K562 (cell line): ENCODE measurements around the gene DEDD. TPM values are rescaled to one million over a fixed set of nuclear protein-coding genes. Genes with fewer than 3 reads are reported as not detected.

Experiments used
- ARID3B ChIP-seq: fragments of 250-450 bp; sonication (Bioruptor Pico); IDR thresholded peaks from 2 replicates; pipeline ENCODE4 v1.4.0; 2020; ENCODE audit warnings: borderline replicate concordance
- ATF1 ChIP-seq, 2 experiments: fragments of 450-650 bp in 1 of 2; IDR thresholded peaks; 2 replicates each; pipeline ENCODE4 v1.6.1; 2016; ENCODE audit warnings: missing compliant biosample characterization in 1 of 2, missing genetic modification characterization in 1 of 2
- CEBPG ChIP-seq, 3 experiments: fragments of 200-800 bp in 1 of 3; sonication (Bioruptor generic) in 1 of 3; sonication (generic) in 1 of 3; formaldehyde crosslinking in 1 of 3; IDR thresholded peaks in 2 of 3; conservative IDR thresholded peaks in 1 of 3; 2 replicates each; pipeline versions ENCODE4 v1.6.1 to v1.8.0; 2016 to 2022; ENCODE audit warnings: missing compliant biosample characterization in 2 of 3, missing genetic modification characterization in 2 of 3, mild to moderate bottlenecking in 1 of 3, missing genetic modification reagents in 1 of 3
- EHMT2 ChIP-seq: fragments of 450-650 bp; IDR thresholded peaks from 2 replicates; pipeline ENCODE4 v1.6.1; 2018; ENCODE audit warnings: antibody characterized with exemption
- EWSR1 ChIP-seq: fragments of 450-650 bp; IDR thresholded peaks from 2 replicates; pipeline ENCODE4 v1.6.1; 2018; ENCODE audit warnings: borderline replicate concordance, mild to moderate bottlenecking, low read depth, moderate library complexity; ENCODE audit not compliant: partially characterized antibody
- FOXA1 ChIP-seq: fragments of 450-650 bp; IDR thresholded peaks from 2 replicates; pipeline ENCODE4 v1.6.1; 2016; ENCODE audit warnings: mild to moderate bottlenecking, borderline replicate concordance
- HMBOX1 ChIP-seq: sonication (generic); IDR thresholded peaks from 2 replicates; pipeline ENCODE4 v1.6.1; 2016
- ID3 ChIP-seq, 2 experiments: fragments of 250-450 bp in 1 of 2; fragments of 450-650 bp in 1 of 2; sonication (Bioruptor Pico) in 1 of 2; IDR thresholded peaks; 2 replicates each; pipeline versions ENCODE4 v1.6.1 to v1.8.0; 2016 to 2021; ENCODE audit warnings: mild to moderate bottlenecking in 2 of 2, moderate library complexity in 2 of 2, missing compliant biosample characterization in 1 of 2, missing genetic modification characterization in 1 of 2
- LCOR ChIP-seq: sonication (generic); formaldehyde crosslinking; IDR thresholded peaks from 2 replicates; pipeline ENCODE4 v1.8.0; 2022; ENCODE audit warnings: mild to moderate bottlenecking, missing genetic modification reagents
- NCOR1 ChIP-seq: fragments of 450-650 bp; IDR thresholded peaks from 2 replicates; pipeline ENCODE4 v1.6.1; 2016; ENCODE audit warnings: mild to moderate bottlenecking, moderate library complexity
- NR1H2 ChIP-seq: sonication (generic); formaldehyde crosslinking; IDR thresholded peaks from 2 replicates; pipeline ENCODE4 v1.4.0; 2020; ENCODE audit warnings: mild to moderate bottlenecking, missing genetic modification reagents
- NRF1 ChIP-seq, 2 experiments: fragments of 450-650 bp; IDR thresholded peaks in 1 of 2; conservative IDR thresholded peaks in 1 of 2; 2 replicates each; pipeline ENCODE4 v1.6.1; 2014; ENCODE audit warnings: mild to moderate bottlenecking in 2 of 2
- PPARD ChIP-seq: fragments of 250-450 bp; sonication (Bioruptor Pico); IDR thresholded peaks from 2 replicates; pipeline ENCODE4 v1.8.0; 2022; ENCODE audit warnings: inconsistent platforms, mild to moderate bottlenecking, moderate library complexity
- SUPT5H ChIP-seq: fragments of 450-650 bp; IDR thresholded peaks from 2 replicates; pipeline ENCODE4 v1.6.1; 2016
- THAP12 ChIP-seq: fragments of 250-450 bp; sonication (Bioruptor Pico); IDR thresholded peaks from 2 replicates; pipeline ENCODE4 v1.9.0; 2021; ENCODE audit warnings: mild to moderate bottlenecking, inconsistent platforms
- TRIM28 ChIP-seq: fragments of 450-650 bp; IDR thresholded peaks from 2 replicates; pipeline ENCODE4 v1.6.1; 2017
- ZFX ChIP-seq: sonication (generic); formaldehyde crosslinking; IDR thresholded peaks from 2 replicates; pipeline ENCODE4 v1.8.0; 2022; ENCODE audit warnings: mild to moderate bottlenecking, missing genetic modification reagents, moderate library complexity
- ZNF232 ChIP-seq: sonication (generic); formaldehyde crosslinking; IDR thresholded peaks from 2 replicates; pipeline ENCODE4 v1.8.0; 2022; ENCODE audit warnings: mild to moderate bottlenecking, missing genetic modification reagents
- ZNF24 ChIP-seq: fragments of 450-650 bp; IDR thresholded peaks from 2 replicates; pipeline ENCODE4 v1.6.1; 2016
- ZNF280B ChIP-seq: fragments of 250-450 bp; sonication (Bioruptor Pico); IDR thresholded peaks from 2 replicates; pipeline ENCODE4 v1.5.1; 2021; ENCODE audit warnings: mild to moderate bottlenecking
- ZNF41 ChIP-seq: fragments of 250-450 bp; sonication (Bioruptor Pico); conservative IDR thresholded peaks from 2 replicates; pipeline ENCODE4 v1.4.0; 2020; ENCODE audit warnings: mild to moderate bottlenecking
- polyA plus RNA-seq, 8 experiments: library from polyadenylated mRNA; depleted of rRNA in 4 of 8; stranded (reverse) in 5 of 8; unstranded in 3 of 8; fragments of >200 nt; fragmentation: Nextera tagmentation in 2 of 8; fragmentation: Illumina TruSeq in 1 of 8; extraction: Ambion mirVana in 2 of 8; extraction: Trizol in 1 of 8; gene quantifications; 2 replicates each; pipeline versions ENCODE4 v1.2.1 to v1.2.3, GENCODE V29; 2011 to 2014; ENCODE audit warnings: inconsistent platforms in 1 of 8, missing spikeins in 1 of 8
- total RNA-seq, 7 experiments: library from RNA; depleted of rRNA in 6 of 7; stranded (reverse); fragments of >200 nt in 6 of 7; fragmentation: Illumina TruSeq in 2 of 7; extraction: Trizol in 2 of 7; gene quantifications; 2 replicates each; pipeline versions ENCODE4 v1.2.1 to v1.2.3, GENCODE V29; 2011 to 2021; ENCODE audit warnings: low replicate concordance in 1 of 7

Gene DEDD
- total and polyA plus RNA-seq, 9 of the 15 experiments (the other 6 are each of a cell fraction or from before 2014, with no cell fraction given): 11.6 to 41.0 (median 16.8) TPM

- TF ChIP-seq CEBPG (CRISPR knock-in tag; IDR thresholded peaks at IDR 0.05) (no peak), CEBPG (tag; conservative IDR thresholded peaks at IDR 0.05 in 1 of 2, IDR thresholded peaks at IDR 0.05 in 1 of 2) (peak in 1 of 2 experiments; percentile 22; a peak in 1 of 4 replicates), FOXA1 (no peak), EWSR1 (no peak), EHMT2 (no peak), NR1H2 (CRISPR knock-in tag) (no peak), ZNF280B (CRISPR knock-in tag) (no peak), PPARD (CRISPR knock-in tag) (no peak), SUPT5H (no peak), ZNF232 (CRISPR knock-in tag) (no peak), ZFX (CRISPR knock-in tag) (peak; percentile 4), ID3 (CRISPR knock-in tag; IDR thresholded peaks at IDR 0.05) (no peak), ID3 (tag; IDR thresholded peaks at IDR 0.05) (no peak), NRF1 (conservative IDR thresholded peaks at IDR 0.05 in 1 of 2, IDR thresholded peaks at IDR 0.05 in 1 of 2) (peak; percentile 11 to 26; a peak in 1 of 4 replicates), ZNF41 (CRISPR knock-in tag) (no peak), ZNF24 (no peak), HMBOX1 (no peak), THAP12 (CRISPR knock-in tag) (no peak), LCOR (CRISPR knock-in tag) (no peak), ARID3B (CRISPR knock-in tag) (no peak), ATF1 (CRISPR knock-in tag; IDR thresholded peaks at IDR 0.05) (no peak), ATF1 (tag; IDR thresholded peaks at IDR 0.05) (no peak), TRIM28 (no peak), NCOR1 (no peak)
These were observed 48.5 kb downstream of the DEDD start (continued) for GRCh38 chr1:161083748-161084596.
